B cell (primary cell): ENCODE measurements around the gene SUPV3L1. TPM values are rescaled to one million over a fixed set of nuclear protein-coding genes. Genes with fewer than 3 reads are reported as not detected.
"Not testable (repeated sequence)": the region's sequence is repeated elsewhere in the genome, so short reads cannot be mapped to it uniquely, and the experiment has no call there.

ENCODE experiments used
- ATAC-seq: fragments of 200-7000 bp; cut with Tn5 transposase; one replicate; pipeline ENCODE4 v1.10.0; 2021; ENCODE audit warnings: low read depth, mild to moderate bottlenecking, moderate number of reproducible peaks, moderate library complexity
- CTCF ChIA-PET: fragments of 350-600 bp; sonication (Branson Sonifier 250); formaldehyde crosslinking; loops from one replicate; lab custom pipeline; 2021; ENCODE audit warnings: antibody characterized with exemption, inconsistent platforms; lab: Charles Lee
- POLR2A ChIA-PET: fragments of 350-600 bp; sonication (Branson Sonifier 250); formaldehyde crosslinking; loops from one replicate; lab custom pipeline; 2021; ENCODE audit warnings: antibody characterized with exemption; lab: Charles Lee
- DNase-seq: peaks from one replicate; pipeline ENCODE4 v3.0.0; 2013
- H2AFZ ChIP-seq: 2 replicates; pipeline ENCODE4 v1.6.1; 2012; ENCODE audit warnings: mild to moderate bottlenecking, low read depth, low read length; ENCODE audit not compliant: insufficient read depth, poor library complexity, severe bottlenecking
- H3K27ac ChIP-seq, 2 donors: 1 replicate in 1 of 2; 2 replicates in 1 of 2; pipeline ENCODE4 v1.5.1; 2012 to 2013; ENCODE audit warnings: low read length in 2 of 2, mild to moderate bottlenecking in 2 of 2, moderate library complexity in 1 of 2
- H3K27me3 ChIP-seq, 4 experiments: fragments of 200-600 bp in 1 of 4; sonication (generic) in 1 of 4; replicated peaks in 1 of 4; 1 replicate in 2 of 4; 2 replicates in 2 of 4; pipeline versions ENCODE4 v1.6.1 to v1.7.0; 2013 to 2016; ENCODE audit warnings: low read length in 3 of 4, mild to moderate bottlenecking in 2 of 4, mixed read lengths in 1 of 4, moderate library complexity in 1 of 4; ENCODE audit not compliant: insufficient read depth in 4 of 4, control insufficient read depth in 3 of 4; ENCODE audit errors: control extremely low read depth in 1 of 4
- H3K36me3 ChIP-seq, 2 experiments: replicated peaks in 1 of 2; 1 replicate in 1 of 2; 2 replicates in 1 of 2; pipeline versions ENCODE4 v1.6.1 to v1.7.1; 2013; ENCODE audit warnings: low read length in 1 of 2; ENCODE audit not compliant: insufficient read depth in 2 of 2, control insufficient read depth in 1 of 2; ENCODE audit errors: control extremely low read depth in 1 of 2, extremely low read depth in 1 of 2
- H3K4me1 ChIP-seq, 2 donors: fragments of 200-600 bp in 1 of 2; sonication (generic) in 1 of 2; 1 replicate in 1 of 2; 2 replicates in 1 of 2; pipeline versions ENCODE4 v1.5.1 to v1.6.1; 2013 to 2017; ENCODE audit warnings: low read length in 2 of 2; ENCODE audit not compliant: control insufficient read depth in 2 of 2, insufficient read depth in 2 of 2
- H3K4me2 ChIP-seq: replicated peaks from 2 replicates; pipeline ENCODE3; 2012; ENCODE audit warnings: mild to moderate bottlenecking, low read depth, low read length; ENCODE audit not compliant: poor library complexity, severe bottlenecking
- H3K4me3 ChIP-seq, 5 experiments: fragments of 200-600 bp in 1 of 5; sonication (generic) in 1 of 5; 1 replicate in 3 of 5; 2 replicates in 2 of 5; pipeline versions ENCODE4 v1.5.1 to v1.7.0; 2011 to 2016; ENCODE audit warnings: low read length in 4 of 5, mild to moderate bottlenecking in 4 of 5, low read depth in 2 of 5, control low read depth in 1 of 5, moderate library complexity in 1 of 5; ENCODE audit not compliant: insufficient read depth in 1 of 5; ENCODE audit errors: control extremely low read depth in 1 of 5, extremely low read depth in 1 of 5
- H3K79me2 ChIP-seq: fragments of 200-600 bp; sonication (generic); one replicate; pipeline ENCODE4 v1.6.0; 2016; ENCODE audit warnings: low read length; ENCODE audit not compliant: control insufficient read depth, insufficient read depth
- H3K9ac ChIP-seq: fragments of 200-600 bp; sonication (generic); 2 replicates; pipeline ENCODE4 v1.6.1; 2017; ENCODE audit warnings: mild to moderate bottlenecking, low read length, moderate library complexity
- H3K9me3 ChIP-seq, 3 donors: one replicate each; pipeline versions ENCODE4 v1.6.1 to v1.7.1; 2013; ENCODE audit warnings: low read length in 2 of 3; ENCODE audit not compliant: control insufficient read depth in 2 of 3, insufficient read depth in 1 of 3; ENCODE audit errors: control extremely low read depth in 1 of 3
- H4K20me1 ChIP-seq: 2 replicates; pipeline ENCODE4 v1.6.0; 2012; ENCODE audit warnings: mild to moderate bottlenecking, low read length; ENCODE audit not compliant: insufficient read depth, control insufficient read depth, poor library complexity, severe bottlenecking
- H3K27ac Mint-ChIP-seq: one replicate; pipeline ENCODE4 v1.8.0; 2021; ENCODE audit warnings: mixed read lengths
- H3K27me3 Mint-ChIP-seq: one replicate; pipeline ENCODE4 v1.8.0; 2021; ENCODE audit warnings: mixed read lengths
- H3K4me1 Mint-ChIP-seq: one replicate; pipeline ENCODE4 v1.8.0; 2021; ENCODE audit warnings: mixed read lengths
- H3K4me3 Mint-ChIP-seq: one replicate; pipeline ENCODE4 v1.8.0; 2021; ENCODE audit warnings: mixed read lengths
- H3K9me3 Mint-ChIP-seq: one replicate; pipeline ENCODE4 v1.8.0; 2022; ENCODE audit warnings: mixed read lengths; ENCODE audit not compliant: insufficient read depth
- CTCF ChIP-seq: fragments of 200-600 bp; IDR thresholded peaks from one replicate; pipeline ENCODE4 v1.8.0; 2022; ENCODE audit warnings: antibody characterized with exemption, mild to moderate bottlenecking
- EZH2 ChIP-seq: IDR thresholded peaks from 2 replicates; pipeline ENCODE4 v1.6.1; 2012; ENCODE audit warnings: borderline replicate concordance, low read depth, mild to moderate bottlenecking, moderate library complexity, low read length; ENCODE audit not compliant: insufficient read depth, poor library complexity, severe bottlenecking
- WGBS: methylation state at CpG from one replicate; pipeline ENCODE4 v1.1.5; 2013; ENCODE audit warnings: missing lambda C conversion rate; ENCODE audit not compliant: insufficient coverage; 5-methylcytosine and 5-hydroxymethylcytosine counted together
- intact Hi-C: fragments of 100-400 bp; cut with micrococcal nuclease; formaldehyde crosslinking; loops from one replicate; pipeline ENCODE4 v1.10.0; 2022
- polyA plus RNA-seq: library from polyadenylated mRNA; depleted of rRNA; stranded (reverse); fragments of >200 nt; gene quantifications from 2 replicates; pipeline ENCODE4 v1.2.3, GENCODE V29; 2012
- total RNA-seq, 2 donors: library from RNA; stranded (reverse); fragments of 120-200 nt in 1 of 2; gene quantifications; 1 replicate in 1 of 2; 2 replicates in 1 of 2; pipeline versions ENCODE4 v1.2.3 to v1.2.4, GENCODE V29; 2013 to 2022

Gene SUPV3L1
- total and polyA plus RNA-seq, 2 donors (not counting 1 experiment from before 2014, with no cell fraction given): 33.6 to 37.1 TPM

GRCh38 chr10:69250041-69250440 is 70.0 kb downstream of the SUPV3L1 start:
- H3K27me3 Mint-ChIP-seq: no peaks in the 10 kb centered on the region
- no peak overlapping the region for H3K4me3 Mint-ChIP-seq
- ChIA-PET CTCF (no interaction called here), POLR2A (no interaction called here)
- no peaks in the 10 kb centered on the region for H3K27me3 ChIP-seq
- H3K9ac ChIP-seq: no peak overlapping the region
- H3K4me3 ChIP-seq: no peak overlapping the region
- H3K4me1 Mint-ChIP-seq: no peaks in the 10 kb centered on the region
- H4K20me1 ChIP-seq: no peaks in the 10 kb centered on the region
- DNase-seq (no peak), ATAC-seq (no peak)
- H2AFZ ChIP-seq: no peak overlapping the region
- H3K27ac Mint-ChIP-seq: no peak overlapping the region
- no peaks in the 10 kb centered on the region for H3K79me2 ChIP-seq
- H3K27ac ChIP-seq: no peak overlapping the region
- H3K9me3 ChIP-seq: no peaks in the 10 kb centered on the region
- intact Hi-C loops: no loop called here
- no peaks in the 10 kb centered on the region for H3K36me3 ChIP-seq
- no peaks in the 10 kb centered on the region for H3K4me1 ChIP-seq
- 97% methylated on average over 11 of the region's 14 CpGs for WGBS
- no peak overlapping the region for H3K4me2 ChIP-seq
- TF ChIP-seq CTCF (no peak), EZH2 (no peak)
- no peaks in the 10 kb centered on the region for H3K9me3 Mint-ChIP-seq

GRCh38 chr10:69251417-69251816 is 71.4 kb downstream of the SUPV3L1 start:
- H3K27ac ChIP-seq, H3K36me3 ChIP-seq, H3K4me1 Mint-ChIP-seq, H3K27me3 Mint-ChIP-seq, H3K4me2 ChIP-seq, H3K79me2 ChIP-seq, CTCF ChIA-PET, H3K9me3 ChIP-seq, intact Hi-C loops, POLR2A ChIA-PET, H4K20me1 ChIP-seq, H3K4me3 Mint-ChIP-seq, H2AFZ ChIP-seq, H3K27ac Mint-ChIP-seq, ATAC-seq, H3K4me1 ChIP-seq, H3K4me3 ChIP-seq, DNase-seq, H3K9ac ChIP-seq, H3K27me3 ChIP-seq, H3K9me3 Mint-ChIP-seq: not testable (repeated sequence)
- no CpG with 5 or more reads among the region's 2 CpGs for WGBS
